ENCODE data around the gene RTN1. TPM values are rescaled to one million over a fixed set of nuclear protein-coding genes. Genes with fewer than 3 reads are reported as not detected.

The RTN1 gene
- total and polyA plus RNA-seq, 3 donors from 2014 or later = 8.2 to 11.1 (median 10.9) TPM

DNA sequence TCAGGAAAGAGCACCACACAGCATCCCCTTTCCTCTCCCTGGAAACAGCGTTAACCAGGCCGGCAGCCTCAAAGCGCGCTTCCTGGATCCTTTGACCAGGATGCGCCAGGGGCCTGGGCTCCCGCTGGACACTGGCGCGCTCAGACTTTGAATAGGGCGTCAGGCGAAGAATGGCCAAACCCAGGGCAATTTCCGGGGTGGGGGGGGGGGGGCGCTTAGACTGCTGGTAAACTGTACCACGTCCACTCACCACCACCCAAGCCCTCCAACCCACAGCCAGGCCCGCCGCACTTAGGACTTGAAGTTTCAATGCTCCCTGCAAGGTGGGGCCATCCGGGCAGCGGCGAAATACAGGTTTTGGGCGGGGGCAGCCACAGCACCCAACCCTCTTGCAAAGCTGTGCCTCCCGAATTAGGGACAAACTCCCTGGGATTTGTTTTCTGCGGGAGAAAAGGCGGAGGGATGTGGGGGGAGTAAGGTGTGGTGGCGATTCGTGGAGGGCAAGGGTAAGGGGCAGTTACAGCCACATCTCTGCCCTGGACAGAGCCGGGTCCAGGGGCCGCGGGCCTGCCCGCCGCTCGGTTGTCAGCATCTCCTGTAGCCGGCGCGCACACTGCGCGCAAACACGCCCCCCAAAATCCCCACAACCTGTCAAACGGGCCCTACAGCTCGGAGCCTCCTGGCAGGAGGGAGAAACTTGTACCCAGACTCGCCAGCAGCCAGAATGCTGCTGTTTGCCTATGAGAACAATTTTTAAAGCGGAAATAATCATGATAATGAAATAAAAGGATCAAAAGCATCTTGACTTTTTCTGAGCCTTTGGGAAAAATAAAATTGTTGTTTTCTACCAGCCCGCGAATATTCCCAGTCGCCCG, 958 bp downstream of the RTN1 start:
- Histone ChIP-seq H3K27ac (no peak overlapping the region), H3K4me1 (no peaks in the 10 kb centered on the region), H3K9me3 (no peaks in the 10 kb centered on the region), H3K36me3 (ENCODE audit: low read depth, missing control alignments) (no peaks in the 10 kb centered on the region), H3K27me3 (no peaks in the 10 kb centered on the region), H3K4me3 (peak overlapping the region; percentile 59 to 66)
- TF ChIP-seq POLR2A (IDR thresholded peaks at IDR 0.05) = no peak
- TF ChIP-seq, protein P1, sequence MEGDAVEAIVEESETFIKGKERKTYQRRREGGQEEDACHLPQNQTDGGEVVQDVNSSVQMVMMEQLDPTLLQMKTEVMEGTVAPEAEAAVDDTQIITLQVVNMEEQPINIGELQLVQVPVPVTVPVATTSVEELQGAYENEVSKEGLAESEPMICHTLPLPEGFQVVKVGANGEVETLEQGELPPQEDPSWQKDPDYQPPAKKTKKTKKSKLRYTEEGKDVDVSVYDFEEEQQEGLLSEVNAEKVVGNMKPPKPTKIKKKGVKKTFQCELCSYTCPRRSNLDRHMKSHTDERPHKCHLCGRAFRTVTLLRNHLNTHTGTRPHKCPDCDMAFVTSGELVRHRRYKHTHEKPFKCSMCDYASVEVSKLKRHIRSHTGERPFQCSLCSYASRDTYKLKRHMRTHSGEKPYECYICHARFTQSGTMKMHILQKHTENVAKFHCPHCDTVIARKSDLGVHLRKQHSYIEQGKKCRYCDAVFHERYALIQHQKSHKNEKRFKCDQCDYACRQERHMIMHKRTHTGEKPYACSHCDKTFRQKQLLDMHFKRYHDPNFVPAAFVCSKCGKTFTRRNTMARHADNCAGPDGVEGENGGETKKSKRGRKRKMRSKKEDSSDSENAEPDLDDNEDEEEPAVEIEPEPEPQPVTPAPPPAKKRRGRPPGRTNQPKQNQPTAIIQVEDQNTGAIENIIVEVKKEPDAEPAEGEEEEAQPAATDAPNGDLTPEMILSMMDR (IDR thresholded peaks at IDR 0.05) = no peak
- intact Hi-C loops (cut with DNase I; ENCODE audit: low total_unique reads) = no loop called here
- 5 to 6% methylated on average over 34 to 44 of the region's 44 CpGs for whole genome bisulfite sequencing, 2 donors
- peak; percentile 23 for DNase-seq

DNA sequence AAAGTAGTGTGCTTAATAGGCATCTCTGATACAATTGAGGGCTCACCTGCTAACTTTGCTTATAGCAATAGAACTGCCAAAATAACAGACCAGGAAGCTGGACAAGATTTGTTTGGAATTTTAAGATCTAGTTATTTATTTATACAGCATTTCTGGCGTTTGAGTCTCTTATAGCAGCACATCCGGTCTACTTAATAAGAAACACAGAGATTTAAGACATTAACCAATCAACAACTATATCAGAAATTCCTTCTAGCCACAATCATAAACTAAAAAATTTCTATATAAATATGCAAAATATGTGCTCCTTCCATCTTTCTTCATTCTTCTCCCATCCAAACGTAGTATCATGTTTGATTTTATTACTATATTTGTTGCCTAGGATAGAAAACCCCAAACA, 2.6 kb downstream of the RTN1 start:
- DNase-seq = no peak
- Histone ChIP-seq H3K27ac (no peak overlapping the region), H3K9me3 (no peaks in the 10 kb centered on the region), H3K4me1 (no peaks in the 10 kb centered on the region), H3K4me3 (no peak overlapping the region), H3K36me3 (ENCODE audit: low read depth, missing control alignments) (no peaks in the 10 kb centered on the region), H3K27me3 (no peaks in the 10 kb centered on the region)
- TF ChIP-seq, protein P1 (IDR thresholded peaks at IDR 0.05) = no peak
- TF ChIP-seq POLR2A (IDR thresholded peaks at IDR 0.05) = no peak
- intact Hi-C loops (cut with DNase I; ENCODE audit: low total_unique reads) = no loop called here
- WGBS, 2 donors = 67 to 68% methylated on average over 3 of the region's 3 CpGs

DNA sequence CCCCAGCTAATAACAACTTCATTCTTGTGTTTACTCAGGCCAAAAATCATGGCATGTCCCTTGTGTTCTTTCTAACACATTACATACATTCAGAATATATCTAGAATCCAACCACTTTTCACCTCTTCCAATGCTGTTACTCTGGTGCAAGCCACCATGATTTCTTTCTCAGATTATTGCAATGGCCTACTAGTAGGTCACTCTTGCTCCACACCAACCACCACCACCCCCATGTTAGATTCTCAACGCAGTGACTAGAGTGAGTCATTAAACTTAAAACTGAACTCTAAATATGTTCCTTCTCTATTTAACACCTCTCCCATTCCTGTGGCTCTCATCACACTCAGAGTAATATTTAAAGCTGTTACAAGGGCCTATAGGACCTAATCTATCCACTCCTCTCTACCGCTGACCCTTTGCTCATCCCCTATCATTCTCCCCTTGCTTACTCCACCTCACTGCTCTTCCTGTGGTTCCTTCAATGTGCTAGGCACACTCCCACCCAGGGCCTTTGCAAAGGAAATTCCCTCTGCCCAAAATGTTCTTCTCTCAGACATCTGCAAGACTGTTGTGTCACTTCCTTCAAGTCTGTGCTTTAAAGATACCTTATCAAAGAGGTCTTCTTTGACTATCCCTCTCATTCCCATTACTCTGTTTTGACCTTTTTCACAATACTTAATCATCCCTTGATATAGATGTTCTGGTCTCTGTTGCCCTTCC, 6.6 kb downstream of the RTN1 start:
- WGBS, 2 donors = 93 to 98% methylated on average over 2 of the region's 2 CpGs
- TF ChIP-seq, protein P1 (IDR thresholded peaks at IDR 0.05) = no peak
- TF ChIP-seq POLR2A (IDR thresholded peaks at IDR 0.05) = no peak
- Histone ChIP-seq H3K4me3 (no peak overlapping the region), H3K36me3 (ENCODE audit: low read depth, missing control alignments) (no peaks in the 10 kb centered on the region), H3K4me1 (no peaks in the 10 kb centered on the region), H3K9me3 (no peaks in the 10 kb centered on the region), H3K27ac (no peak overlapping the region), H3K27me3 (no peaks in the 10 kb centered on the region)
- DNase-seq = no peak
- intact Hi-C loops (cut with DNase I; ENCODE audit: low total_unique reads) = no loop called here

DNA sequence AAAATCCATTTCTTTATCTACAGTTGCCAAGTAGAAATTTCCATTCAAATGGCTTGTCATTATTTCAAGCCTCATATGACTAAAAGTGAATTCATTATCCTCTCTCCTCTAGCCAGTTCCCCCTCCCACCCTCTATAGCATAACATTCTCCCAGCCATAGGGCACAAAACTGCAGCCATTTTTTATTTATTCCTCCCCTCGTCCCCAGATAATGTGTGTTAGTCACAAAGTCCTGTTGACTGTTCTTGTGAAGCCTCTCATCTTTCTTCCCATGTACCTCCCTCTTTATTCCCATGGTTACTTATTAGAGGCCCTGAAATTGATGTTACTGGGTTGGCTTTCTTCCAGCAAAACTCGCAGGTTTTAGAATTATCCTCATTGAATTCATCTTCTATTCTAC, 13.2 kb downstream of the RTN1 start:
- Histone ChIP-seq H3K36me3 (ENCODE audit: low read depth, missing control alignments) (no peaks in the 10 kb centered on the region), H3K9me3 (no peaks in the 10 kb centered on the region), H3K27me3 (no peaks in the 10 kb centered on the region), H3K27ac (no peak overlapping the region), H3K4me1 (no peaks in the 10 kb centered on the region), H3K4me3 (no peak overlapping the region)
- intact Hi-C loops (cut with DNase I; ENCODE audit: low total_unique reads) = no loop called here
- WGBS, 2 donors = 63 to 74% methylated on average over 2 of the region's 2 CpGs
- TF ChIP-seq, protein P1 (IDR thresholded peaks at IDR 0.05) = no peak
- no peak for TF ChIP-seq POLR2A (IDR thresholded peaks at IDR 0.05)
- no peak for DNase-seq
